Cardiac fibroblast (primary cell): Measurements from ENCODE around the gene KCNT1.

Experiments used
- DNase-seq, 2 donors: peaks; one replicate each; pipeline versions ENCODE4 v3.0.0 to v3.0.0-alpha.2; 2010; ENCODE audit warnings: low read depth in 2 of 2
- H3K4me3 ChIP-seq, 2 donors: replicated peaks in 1 of 2; 1 replicate in 1 of 2; 2 replicates in 1 of 2; pipeline ENCODE4 v1.5.1; 2011; ENCODE audit warnings: low read depth in 2 of 2, low read length in 2 of 2, mild to moderate bottlenecking in 2 of 2, moderate library complexity in 1 of 2
- TF ChIP-seq, protein P1 (sequence below): IDR thresholded peaks from one replicate; pipeline ENCODE4 v1.5.1; 2011; ENCODE audit warnings: low read depth, mild to moderate bottlenecking, low read length, inconsistent platforms

The KCNT1 gene

DNA sequence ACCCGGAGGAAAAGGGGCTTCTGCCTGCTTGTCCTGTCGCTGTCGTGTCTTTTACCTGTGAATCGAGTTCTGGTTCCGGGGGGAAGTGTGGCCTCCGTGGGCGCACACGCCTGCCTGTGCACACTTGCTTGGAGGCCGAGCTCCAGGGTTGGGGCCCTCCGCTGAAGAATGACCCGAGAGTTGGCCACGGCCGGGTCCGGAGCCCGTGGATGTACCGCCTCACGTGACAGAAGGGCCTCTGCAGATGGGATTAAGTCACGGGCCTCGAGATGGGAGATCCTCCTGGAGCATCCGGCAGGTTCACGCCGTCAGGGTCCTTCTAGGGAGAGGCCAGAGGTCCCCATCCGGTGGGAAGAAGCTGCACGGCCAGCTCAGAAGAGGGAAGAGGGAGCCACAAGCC lies 81.0 kb downstream of the KCNT1 start:
- no peak for DNase-seq
- TF ChIP-seq, protein P1, sequence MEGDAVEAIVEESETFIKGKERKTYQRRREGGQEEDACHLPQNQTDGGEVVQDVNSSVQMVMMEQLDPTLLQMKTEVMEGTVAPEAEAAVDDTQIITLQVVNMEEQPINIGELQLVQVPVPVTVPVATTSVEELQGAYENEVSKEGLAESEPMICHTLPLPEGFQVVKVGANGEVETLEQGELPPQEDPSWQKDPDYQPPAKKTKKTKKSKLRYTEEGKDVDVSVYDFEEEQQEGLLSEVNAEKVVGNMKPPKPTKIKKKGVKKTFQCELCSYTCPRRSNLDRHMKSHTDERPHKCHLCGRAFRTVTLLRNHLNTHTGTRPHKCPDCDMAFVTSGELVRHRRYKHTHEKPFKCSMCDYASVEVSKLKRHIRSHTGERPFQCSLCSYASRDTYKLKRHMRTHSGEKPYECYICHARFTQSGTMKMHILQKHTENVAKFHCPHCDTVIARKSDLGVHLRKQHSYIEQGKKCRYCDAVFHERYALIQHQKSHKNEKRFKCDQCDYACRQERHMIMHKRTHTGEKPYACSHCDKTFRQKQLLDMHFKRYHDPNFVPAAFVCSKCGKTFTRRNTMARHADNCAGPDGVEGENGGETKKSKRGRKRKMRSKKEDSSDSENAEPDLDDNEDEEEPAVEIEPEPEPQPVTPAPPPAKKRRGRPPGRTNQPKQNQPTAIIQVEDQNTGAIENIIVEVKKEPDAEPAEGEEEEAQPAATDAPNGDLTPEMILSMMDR, result no peak
- no peak overlapping the region for H3K4me3 ChIP-seq

DNA sequence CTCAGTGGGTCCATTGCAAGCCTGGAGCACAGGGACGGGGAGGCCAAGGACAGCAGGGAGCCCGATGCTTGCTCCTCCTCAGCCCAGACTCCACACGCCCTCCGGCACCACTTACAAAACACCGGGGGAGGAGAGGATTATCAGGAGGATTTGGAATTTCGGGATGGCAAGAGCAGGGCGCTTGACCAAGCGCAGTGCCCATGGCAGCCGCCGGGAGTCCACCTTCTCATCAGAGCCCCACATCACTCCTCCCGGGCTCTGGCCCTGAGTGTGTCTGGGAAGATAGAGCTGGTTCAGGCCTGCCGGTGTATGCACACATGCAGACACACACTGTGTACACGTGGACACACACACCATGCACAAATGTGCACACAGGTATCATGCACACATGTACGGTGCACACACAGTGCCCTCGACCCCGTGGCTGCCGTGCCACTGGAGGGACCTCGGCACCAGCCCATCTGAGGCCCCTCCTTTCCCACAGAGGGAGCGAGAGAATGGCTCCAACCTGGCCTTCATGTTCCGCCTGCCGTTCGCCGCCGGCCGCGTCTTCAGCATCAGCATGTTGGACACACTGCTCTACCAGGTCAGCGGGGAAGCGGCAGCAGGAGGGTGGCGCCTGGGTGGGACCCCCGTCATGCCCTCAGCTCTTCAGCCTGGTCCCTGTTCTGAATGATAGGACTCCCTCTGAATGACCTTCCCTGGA lies 81.7 kb downstream of the KCNT1 start:
- TF ChIP-seq, protein P1, result no peak

DNA sequence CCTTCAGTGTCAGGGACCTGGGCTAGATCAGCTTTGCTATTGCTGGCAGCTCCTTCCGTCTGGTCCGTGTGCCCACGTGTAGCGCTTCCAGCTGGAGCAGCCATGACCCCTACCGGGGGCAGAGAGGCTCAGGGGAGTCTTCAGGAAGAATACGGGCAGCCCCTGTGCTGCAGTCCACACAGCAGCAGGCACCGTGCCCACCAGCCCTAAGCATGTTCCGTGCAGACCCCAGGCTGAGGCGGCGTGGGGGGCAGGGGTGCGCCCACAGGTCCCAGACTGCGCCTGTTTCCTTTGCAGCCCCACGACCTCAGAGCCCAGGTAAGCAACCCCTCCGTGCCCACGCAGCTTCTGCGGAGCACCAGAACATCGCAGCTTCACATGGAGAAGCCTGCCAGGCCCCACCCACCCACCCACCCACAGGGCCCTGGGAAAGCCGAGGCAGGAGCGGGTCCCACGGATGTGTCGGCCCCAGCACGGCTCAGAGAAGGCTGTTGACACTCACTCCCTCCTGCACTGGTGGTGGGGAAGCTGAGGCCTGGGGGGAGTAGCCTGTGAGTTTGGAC lies 83.1 kb downstream of the KCNT1 start:
- no peak for DNase-seq
- TF ChIP-seq, protein P1, result no peak
- no peak overlapping the region for H3K4me3 ChIP-seq

More for the DNA sequence above, 81.7 kb downstream of the KCNT1 start:
- DNase-seq, result no peak
- no peak overlapping the region for H3K4me3 ChIP-seq

DNA sequence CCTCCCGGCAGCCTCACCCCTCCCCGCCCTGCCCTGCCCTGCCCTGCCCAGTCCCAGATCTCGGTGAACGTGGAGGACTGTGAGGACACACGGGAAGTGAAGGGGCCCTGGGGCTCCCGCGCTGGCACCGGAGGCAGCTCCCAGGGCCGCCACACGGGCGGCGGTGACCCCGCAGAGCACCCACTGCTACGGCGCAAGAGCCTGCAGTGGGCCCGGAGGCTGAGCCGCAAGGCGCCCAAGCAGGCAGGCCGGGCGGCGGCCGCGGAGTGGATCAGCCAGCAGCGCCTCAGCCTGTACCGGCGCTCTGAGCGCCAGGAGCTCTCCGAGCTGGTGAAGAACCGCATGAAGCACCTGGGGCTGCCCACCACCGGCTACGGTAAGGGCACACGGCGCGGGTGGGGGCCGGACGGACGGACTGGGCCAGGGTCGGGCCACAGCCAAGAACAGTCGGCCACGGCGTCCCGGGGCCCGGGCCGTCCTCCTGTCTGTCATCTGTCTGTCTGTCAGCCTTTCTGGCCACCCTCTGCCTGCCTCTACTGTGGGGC lies 84.2 kb downstream of the KCNT1 start:
- TF ChIP-seq, protein P1, result no peak
- H3K4me3 ChIP-seq, result no peak overlapping the region
- DNase-seq, result no peak

DNA sequence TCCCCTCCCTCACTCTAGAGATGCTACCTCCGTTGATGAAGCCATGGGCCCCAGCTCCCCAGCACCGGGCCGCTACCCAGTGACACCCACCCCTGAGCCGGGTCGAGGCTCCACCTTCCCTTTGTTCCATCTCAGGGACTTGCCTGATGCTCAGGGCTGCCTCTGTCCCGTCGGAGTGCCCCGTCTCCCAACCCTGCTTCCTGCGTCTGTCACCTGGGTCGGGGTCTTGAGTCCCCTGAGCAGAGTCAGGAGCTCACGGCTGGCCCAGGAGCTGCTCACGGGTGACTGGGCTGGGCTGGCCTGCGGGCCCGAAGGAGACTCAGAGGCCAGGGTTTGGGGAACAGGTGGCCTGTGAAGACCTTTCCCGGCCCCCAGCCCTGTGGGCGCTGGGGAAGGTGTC lies 85.3 kb downstream of the KCNT1 start:
- no peak for DNase-seq
- TF ChIP-seq, protein P1, result no peak
- H3K4me3 ChIP-seq, result no peak overlapping the region

DNA sequence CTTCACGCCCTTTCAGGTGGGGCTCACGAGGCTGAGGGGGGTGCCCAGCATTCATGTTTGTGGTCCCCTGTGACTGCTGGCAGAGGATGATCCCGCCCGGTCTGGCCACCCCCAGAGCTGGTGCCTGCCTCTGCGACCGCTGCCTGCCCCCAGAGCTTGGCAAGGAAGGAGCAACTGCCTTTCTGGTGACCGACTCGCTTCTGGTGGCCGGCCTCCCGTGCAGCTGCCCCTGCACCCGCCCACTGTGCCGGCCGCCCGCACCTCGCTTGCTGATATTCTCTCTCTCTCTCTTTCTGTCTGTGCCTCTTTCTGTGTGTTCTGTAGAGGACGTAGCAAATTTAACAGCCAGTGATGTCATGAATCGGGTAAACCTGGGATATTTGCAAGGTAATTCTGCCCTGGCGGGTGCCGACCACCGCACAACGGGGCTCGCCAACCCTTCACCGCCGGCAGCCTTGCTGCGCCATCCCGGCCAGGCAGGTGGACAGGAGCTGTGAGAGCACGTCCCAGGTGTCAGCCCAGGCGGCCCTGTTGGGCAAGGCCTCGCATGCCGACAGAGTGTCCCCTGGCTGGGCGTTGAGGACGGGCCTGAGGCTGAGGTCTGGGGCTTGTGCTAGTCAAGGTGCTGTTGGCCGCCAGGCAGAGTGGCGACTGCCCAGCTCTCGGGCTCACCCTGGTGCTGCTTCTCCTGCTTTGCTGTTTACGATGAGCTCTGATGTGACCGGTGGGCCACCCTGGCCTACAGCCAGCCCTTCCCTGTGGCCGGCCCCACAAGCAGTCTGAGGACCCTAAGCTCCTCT lies 86.0 kb downstream of the KCNT1 start:
- no peak overlapping the region for H3K4me3 ChIP-seq
- TF ChIP-seq, protein P1, result no peak
- no peak for DNase-seq
